ENCODE results near the gene CASKIN2.
"Not testable (repeated sequence)": the region's sequence is repeated elsewhere in the genome, so short reads cannot be mapped to it uniquely, and the experiment has no call there.

CASKIN2 gene

DNA sequence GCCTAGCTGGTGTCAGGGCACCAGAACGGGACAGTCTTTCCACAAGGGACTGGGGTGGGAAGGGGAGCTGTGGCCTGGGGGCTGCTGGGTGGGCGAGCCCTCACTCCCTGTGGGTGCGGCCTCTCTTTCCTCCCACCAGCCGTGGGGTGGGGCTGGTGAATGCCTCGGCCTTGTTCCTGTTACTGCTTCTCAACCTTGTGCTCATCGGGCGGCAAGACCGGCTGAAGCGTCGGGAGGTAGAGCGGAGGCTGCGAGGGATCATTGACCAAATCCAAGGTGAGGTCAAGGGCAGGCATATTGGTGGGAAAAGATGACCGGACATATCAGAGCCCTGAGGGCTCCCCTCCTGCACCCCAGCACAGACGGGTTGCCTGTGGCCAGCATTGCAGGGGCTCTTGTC is 29.2 kb downstream of the CASKIN2 start:
- ATAC-seq: no peak
- Mint-ChIP-seq H3K27me3 (no peaks in the 10 kb centered on the region), H3K4me3 (no peak overlapping the region), H3K36me3 (ENCODE audit: low read depth) (peaks cover 3% of the 10 kb centered on the region), H3K4me1 (peaks cover 20% of the 10 kb centered on the region), H3K9me3 (no peaks in the 10 kb centered on the region), H3K27ac (peak overlapping the region; percentile 55)
- DNase-seq: no peak

DNA sequence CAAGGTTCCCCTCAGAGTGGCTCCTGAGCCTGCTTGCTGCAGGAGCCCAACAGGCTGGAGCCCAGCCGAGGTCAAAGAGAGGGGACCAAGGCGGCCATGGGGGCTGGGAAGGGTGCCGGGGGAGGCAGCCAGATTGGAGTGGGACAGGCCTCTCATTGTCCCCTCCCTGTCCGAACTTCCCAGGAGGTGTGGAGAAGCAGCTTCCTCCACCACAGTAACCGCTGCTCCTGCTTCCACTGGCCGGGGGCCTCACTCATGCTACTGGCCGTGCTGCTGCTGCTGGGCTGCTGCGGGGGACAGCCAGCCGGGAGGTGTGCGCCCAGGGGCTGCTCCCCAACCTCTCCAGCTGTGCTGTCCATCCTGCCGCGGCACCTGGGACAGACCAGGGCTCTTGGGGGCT is 29.6 kb downstream of the CASKIN2 start:
- H3K27ac Mint-ChIP-seq: no peak overlapping the region
- H3K27me3 Mint-ChIP-seq: no peaks in the 10 kb centered on the region
- peaks cover 3% of the 10 kb centered on the region for H3K36me3 Mint-ChIP-seq (ENCODE audit: low read depth)
- no peak for ATAC-seq
- no peak for DNase-seq
- H3K4me1 Mint-ChIP-seq: peaks cover 20% of the 10 kb centered on the region
- no peak overlapping the region for H3K4me3 Mint-ChIP-seq
- H3K9me3 Mint-ChIP-seq: no peaks in the 10 kb centered on the region

DNA sequence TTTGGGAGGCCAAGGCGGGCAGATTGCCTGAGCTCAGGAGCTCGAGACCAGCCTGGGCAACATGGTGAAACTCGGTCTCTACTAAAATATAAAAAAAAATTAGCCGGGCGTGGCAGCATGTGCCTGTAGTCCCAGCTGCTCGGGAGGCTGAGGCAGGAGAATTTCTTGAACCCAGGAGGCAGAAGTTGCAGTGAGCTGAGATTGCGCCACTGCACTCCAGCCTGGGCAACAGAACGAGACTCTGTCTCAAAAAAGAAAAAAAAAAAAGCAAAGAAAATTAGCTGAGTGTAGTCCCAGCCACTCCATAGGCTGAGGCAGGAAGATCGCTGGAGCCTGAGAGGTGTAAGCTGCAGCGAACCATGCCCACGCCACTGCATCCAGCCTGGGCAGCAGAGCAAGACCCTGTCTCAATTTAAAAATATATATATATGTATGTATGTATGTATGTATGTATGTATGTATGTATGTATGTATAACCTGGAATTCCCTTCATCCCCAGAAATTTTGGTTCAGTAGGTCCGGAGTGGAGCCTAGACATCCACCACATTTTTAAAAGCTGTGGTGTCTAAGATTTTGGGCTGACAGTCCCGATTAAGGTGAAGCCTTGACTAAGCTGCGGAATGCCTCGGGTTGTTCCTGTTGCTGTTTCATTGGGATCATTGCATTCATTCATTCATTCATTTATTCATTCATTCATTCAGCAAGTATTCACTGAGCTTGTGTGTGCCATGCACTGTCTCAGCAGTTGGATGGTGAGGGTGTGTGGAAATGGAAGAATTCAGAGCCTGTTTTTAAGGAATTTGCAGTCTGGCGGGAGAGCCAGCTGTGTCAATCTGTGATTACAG is 33.0 kb downstream of the CASKIN2 start:
- DNase-seq (no peak), ATAC-seq (no peak)
- no peak overlapping the region for H3K4me3 Mint-ChIP-seq
- H3K27ac Mint-ChIP-seq: no peak overlapping the region
- H3K9me3 Mint-ChIP-seq: no peaks in the 10 kb centered on the region
- peaks cover 12% of the 10 kb centered on the region for H3K4me1 Mint-ChIP-seq
- H3K27me3 Mint-ChIP-seq: no peaks in the 10 kb centered on the region
- H3K36me3 Mint-ChIP-seq (ENCODE audit: low read depth): peaks cover 3% of the 10 kb centered on the region

- peaks cover 1% of the 10 kb centered on the region for H3K36me3 Mint-ChIP-seq (ENCODE audit: low read depth)
Measured at GRCh38 chr17:75481194-75482068, 33.9 kb downstream of the CASKIN2 start.

GRCh38 chr17:75480281-75480680 is 35.1 kb downstream of the CASKIN2 start:
- Mint-ChIP-seq H3K4me1 (no peaks in the 10 kb centered on the region), H3K27me3 (no peaks in the 10 kb centered on the region), H3K9me3 (no peaks in the 10 kb centered on the region), H3K4me3 (no peak overlapping the region), H3K27ac (no peak overlapping the region), H3K36me3 (ENCODE audit: low read depth) (peaks cover 2% of the 10 kb centered on the region)
- DNase-seq: no peak
- no peak for ATAC-seq

More at GRCh38 chr17:75481194-75482068, 33.9 kb downstream of the CASKIN2 start:
- Mint-ChIP-seq H3K27me3 (no peaks in the 10 kb centered on the region), H3K4me1 (peaks cover 3% of the 10 kb centered on the region), H3K27ac (no peak overlapping the region), H3K9me3 (no peaks in the 10 kb centered on the region), H3K4me3 (no peak overlapping the region)
- DNase-seq: no peak
- ATAC-seq: no peak

DNA sequence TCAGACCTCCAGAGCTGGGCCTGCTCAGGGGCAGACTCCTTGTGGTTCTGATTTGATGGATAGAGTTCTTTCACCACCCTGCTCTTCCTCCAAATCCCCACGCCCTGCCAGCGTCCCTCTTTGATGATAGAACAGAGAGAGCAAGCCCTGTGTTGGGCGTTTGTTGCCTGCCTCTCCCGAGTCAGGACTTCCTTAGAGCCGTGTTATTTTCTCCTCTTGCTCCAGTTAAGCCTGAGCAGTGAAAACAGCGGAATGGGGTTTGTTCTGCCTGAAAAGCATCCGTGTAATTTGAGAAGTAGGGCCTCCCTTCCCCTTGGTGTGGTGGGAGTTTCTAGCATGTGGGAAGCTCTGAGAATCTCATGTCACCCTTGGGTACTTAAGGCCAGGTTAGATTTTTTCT is 36.8 kb downstream of the CASKIN2 start:
- H3K9me3 Mint-ChIP-seq: no peaks in the 10 kb centered on the region
- H3K36me3 Mint-ChIP-seq (ENCODE audit: low read depth): peaks cover 2% of the 10 kb centered on the region
- no peaks in the 10 kb centered on the region for H3K4me1 Mint-ChIP-seq
- no peak overlapping the region for H3K27ac Mint-ChIP-seq
- H3K27me3 Mint-ChIP-seq: no peaks in the 10 kb centered on the region
- no peak for ATAC-seq
- DNase-seq: no peak
- H3K4me3 Mint-ChIP-seq: no peak overlapping the region

- H3K9me3 Mint-ChIP-seq; H3K36me3 Mint-ChIP-seq (ENCODE audit: low read depth); DNase-seq; H3K4me1 Mint-ChIP-seq; H3K4me3 Mint-ChIP-seq; H3K27me3 Mint-ChIP-seq; ATAC-seq; H3K27ac Mint-ChIP-seq: not testable (repeated sequence)
Measured at GRCh38 chr17:75477490-75477862, 37.9 kb downstream of the CASKIN2 start.

GRCh38 chr17:75476752-75477489 is 38.4 kb downstream of the CASKIN2 start:
- Mint-ChIP-seq H3K27me3 (no peaks in the 10 kb centered on the region), H3K9me3 (no peaks in the 10 kb centered on the region), H3K4me1 (no peaks in the 10 kb centered on the region), H3K27ac (no peak overlapping the region), H3K36me3 (ENCODE audit: low read depth) (peaks cover 10% of the 10 kb centered on the region), H3K4me3 (no peak overlapping the region)
- DNase-seq (no peak), ATAC-seq (no peak)

DNA sequence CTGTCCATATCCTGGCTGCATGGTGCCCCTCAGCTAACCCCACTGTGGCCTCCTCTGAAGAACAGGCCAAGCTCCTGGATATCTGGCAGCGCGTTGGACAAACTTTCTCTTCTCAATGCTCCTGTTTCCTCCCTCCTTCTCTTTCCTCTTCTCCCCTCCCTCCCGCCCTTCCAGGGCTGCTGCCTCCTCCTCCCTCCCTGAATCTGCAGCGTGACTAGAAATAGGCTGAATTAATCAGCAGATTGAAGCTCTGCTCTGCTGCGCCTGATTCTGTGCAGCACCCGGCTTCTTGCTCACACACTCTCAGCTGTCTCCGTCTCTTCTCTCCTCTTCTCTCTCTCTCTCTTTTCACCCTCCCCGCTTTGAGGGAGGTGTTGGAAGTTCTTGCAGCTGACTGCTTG is 39.1 kb downstream of the CASKIN2 start:
- no peak for DNase-seq
- H3K36me3 Mint-ChIP-seq (ENCODE audit: low read depth): peaks cover 10% of the 10 kb centered on the region
- no peak overlapping the region for H3K4me3 Mint-ChIP-seq
- no peaks in the 10 kb centered on the region for H3K9me3 Mint-ChIP-seq
- no peaks in the 10 kb centered on the region for H3K27me3 Mint-ChIP-seq
- no peak overlapping the region for H3K27ac Mint-ChIP-seq
- no peak for ATAC-seq
- no peaks in the 10 kb centered on the region for H3K4me1 Mint-ChIP-seq

DNA sequence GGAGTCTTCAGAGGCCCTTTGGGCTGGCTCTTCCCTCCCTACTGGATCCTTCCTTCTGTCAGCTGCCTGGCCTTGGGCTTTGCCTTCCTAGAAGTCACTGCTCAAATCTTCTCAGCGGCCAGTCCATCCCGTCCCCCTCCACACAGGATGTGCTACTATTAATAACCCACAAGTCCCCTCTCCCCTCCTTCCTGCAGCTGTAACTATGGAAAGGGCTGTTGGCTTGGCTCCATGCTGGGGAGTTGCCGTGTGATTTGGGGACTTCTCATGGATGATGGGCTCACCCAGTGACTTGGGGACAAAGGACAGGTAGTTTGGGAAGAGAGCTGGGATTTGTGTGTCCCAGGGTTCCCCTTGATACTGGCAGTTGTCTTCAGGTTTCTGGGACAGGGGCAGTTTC is 39.5 kb downstream of the CASKIN2 start:
- no peak for DNase-seq
- Mint-ChIP-seq H3K4me3 (no peak overlapping the region), H3K27me3 (no peaks in the 10 kb centered on the region), H3K36me3 (ENCODE audit: low read depth) (peaks cover 10% of the 10 kb centered on the region), H3K4me1 (no peaks in the 10 kb centered on the region), H3K27ac (no peak overlapping the region), H3K9me3 (no peaks in the 10 kb centered on the region)
- ATAC-seq: no peak

- Mint-ChIP-seq H3K4me1 (no peaks in the 10 kb centered on the region), H3K27me3 (no peaks in the 10 kb centered on the region), H3K36me3 (ENCODE audit: low read depth) (peaks cover 10% of the 10 kb centered on the region), H3K27ac (no peak overlapping the region), H3K9me3 (no peaks in the 10 kb centered on the region), H3K4me3 (no peak overlapping the region)
- ATAC-seq: no peak
- no peak for DNase-seq
Measured at GRCh38 chr17:75475144-75475835, 40.0 kb downstream of the CASKIN2 start.

GRCh38 chr17:75474736-75475135 is 40.6 kb downstream of the CASKIN2 start:
- H3K4me3 Mint-ChIP-seq: no peak overlapping the region
- H3K27me3 Mint-ChIP-seq: no peaks in the 10 kb centered on the region
- no peak for DNase-seq
- no peaks in the 10 kb centered on the region for H3K4me1 Mint-ChIP-seq
- peaks cover 10% of the 10 kb centered on the region for H3K36me3 Mint-ChIP-seq (ENCODE audit: low read depth)
- no peaks in the 10 kb centered on the region for H3K9me3 Mint-ChIP-seq
- ATAC-seq: no peak
- no peak overlapping the region for H3K27ac Mint-ChIP-seq

DNA sequence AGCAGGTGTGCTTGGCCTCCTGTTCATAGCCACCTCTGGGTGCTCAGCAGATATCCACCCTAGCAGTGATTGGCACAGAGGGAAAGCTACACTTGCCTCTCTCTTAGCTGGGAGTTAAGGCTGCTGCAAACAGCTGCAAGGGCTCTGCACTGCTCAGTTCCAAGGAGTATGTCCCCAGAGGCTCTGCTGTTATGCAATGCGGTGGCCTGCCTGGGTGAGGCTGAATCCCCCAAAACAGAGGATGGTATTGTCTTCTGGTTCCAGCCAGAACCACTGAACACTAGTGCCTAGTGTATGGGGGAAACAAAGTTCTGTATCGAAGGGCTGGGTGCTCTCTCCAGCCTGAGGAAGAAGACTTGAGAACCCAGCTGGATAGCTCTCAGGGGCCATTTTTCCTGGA is 42.1 kb downstream of the CASKIN2 start:
- DNase-seq (no peak), ATAC-seq (no peak)
- H3K4me3 Mint-ChIP-seq: no peak overlapping the region
- H3K36me3 Mint-ChIP-seq (ENCODE audit: low read depth): peaks cover 10% of the 10 kb centered on the region
- no peaks in the 10 kb centered on the region for H3K9me3 Mint-ChIP-seq
- H3K27me3 Mint-ChIP-seq: no peaks in the 10 kb centered on the region
- H3K27ac Mint-ChIP-seq: no peak overlapping the region
- no peaks in the 10 kb centered on the region for H3K4me1 Mint-ChIP-seq

- no peaks in the 10 kb centered on the region for H3K27me3 Mint-ChIP-seq
- no peaks in the 10 kb centered on the region for H3K9me3 Mint-ChIP-seq
- ATAC-seq (no peak), DNase-seq (no peak)
- H3K27ac Mint-ChIP-seq: no peak overlapping the region
- peaks cover 10% of the 10 kb centered on the region for H3K36me3 Mint-ChIP-seq (ENCODE audit: low read depth)
- no peaks in the 10 kb centered on the region for H3K4me1 Mint-ChIP-seq
- no peak overlapping the region for H3K4me3 Mint-ChIP-seq
Measured at GRCh38 chr17:75472119-75472518, 43.2 kb downstream of the CASKIN2 start.
